Stimulated activated naive CD8-positive, alpha-beta T cell treated with anti-CD3 and anti-CD28 coated beads, Interleukin-15, amount 100 ng/mL, for 72 hours (primary cell): Measurements from ENCODE around the gene UFC1.
"Not testable (repeated sequence)": the region's sequence is repeated elsewhere in the genome, so short reads cannot be mapped to it uniquely, and the experiment has no call there.

Source experiments
- ATAC-seq: fragments of 150-1000 bp; cut with Tn5 transposase; 2 replicates; pipeline ENCODE4 v1.10.0; 2021; ENCODE audit warnings: mild to moderate bottlenecking, moderate library complexity
- DNase-seq, 2 donors: peaks; one replicate each; pipeline ENCODE4 v3.0.0; 2021 to 2022
- H3K27ac Mint-ChIP-seq, 2 donors: one replicate each; pipeline ENCODE4 v1.8.0; 2022; ENCODE audit warnings: mild to moderate bottlenecking in 2 of 2, mixed read lengths in 2 of 2, moderate library complexity in 2 of 2
- H3K27me3 Mint-ChIP-seq: one replicate; pipeline ENCODE4 v1.8.0; 2022; ENCODE audit warnings: mixed read lengths
- H3K4me1 Mint-ChIP-seq: one replicate; pipeline ENCODE4 v1.8.0; 2022; ENCODE audit warnings: mild to moderate bottlenecking, mixed read lengths
- H3K4me3 Mint-ChIP-seq, 2 donors: one replicate each; pipeline ENCODE4 v1.8.0; 2022; ENCODE audit warnings: mild to moderate bottlenecking in 2 of 2, mixed read lengths in 2 of 2, moderate library complexity in 1 of 2
- H3K9me3 Mint-ChIP-seq, 2 donors: one replicate each; pipeline ENCODE4 v1.8.0; 2022; ENCODE audit warnings: mixed read lengths in 2 of 2

The UFC1 gene

GRCh38 chr1:161153682-161154337 is at the start of gene UFC1:
UFC1 (plus strand) TSS chr1:161153978; CDS start chr1:161153998, 20 bp downstream.
- DNase-seq (peak; percentile 75 to 86), ATAC-seq (peak; percentile 95)
- peak within 1 kb of the TSS; percentile 100 for H3K27ac Mint-ChIP-seq
- peaks cover 27% of the 10 kb centered on the region for H3K4me1 Mint-ChIP-seq
- no peaks in the 10 kb centered on the region for H3K9me3 Mint-ChIP-seq
- H3K27me3 Mint-ChIP-seq = no peaks in the 10 kb centered on the region
- H3K4me3 Mint-ChIP-seq = peak within 1 kb of the TSS; percentile 89 to 92

GRCh38 chr1:161106431-161106830 is 47.3 kb upstream of the UFC1 start:
- Mint-ChIP-seq H3K27ac (peak overlapping the region; percentile 60 to 66), H3K27me3 (no peaks in the 10 kb centered on the region), H3K9me3 (peaks cover 0 to 4% of the 10 kb centered on the region in 2 donors), H3K4me3 (no peak overlapping the region), H3K4me1 (peaks cover 37% of the 10 kb centered on the region)
- no peak for ATAC-seq
- DNase-seq = no peak

- Mint-ChIP-seq H3K4me3 (no peak overlapping the region), H3K27ac (no peak overlapping the region), H3K9me3 (peaks cover 0 to 4% of the 10 kb centered on the region in 2 donors), H3K4me1 (peaks cover 62% of the 10 kb centered on the region), H3K27me3 (no peaks in the 10 kb centered on the region)
- ATAC-seq (no peak), DNase-seq (no peak)
Observed at GRCh38 chr1:161111117-161111516, 42.7 kb upstream of the UFC1 start.

GRCh38 chr1:161111527-161111926 is 42.3 kb upstream of the UFC1 start:
- H3K27me3 Mint-ChIP-seq = no peaks in the 10 kb centered on the region
- ATAC-seq (no peak), DNase-seq (no peak)
- H3K4me1 Mint-ChIP-seq = peaks cover 62% of the 10 kb centered on the region
- H3K9me3 Mint-ChIP-seq = peaks cover 0 to under 1% of the 10 kb centered on the region in 2 donors
- H3K4me3 Mint-ChIP-seq = no peak overlapping the region
- peak overlapping the region in 1 of 2 donors; percentile 53 for H3K27ac Mint-ChIP-seq

- no peak for ATAC-seq
- Mint-ChIP-seq H3K27me3 (no peaks in the 10 kb centered on the region), H3K4me3 (peak overlapping the region; percentile 37 to 70), H3K9me3 (no peaks in the 10 kb centered on the region), H3K27ac (peak overlapping the region; percentile 97 to 99), H3K4me1 (peaks cover 68% of the 10 kb centered on the region)
- DNase-seq = no peak
Observed at GRCh38 chr1:161113915-161114314, 39.9 kb upstream of the UFC1 start.

GRCh38 chr1:161114556-161114955 is 39.2 kb upstream of the UFC1 start:
- ATAC-seq (no peak), DNase-seq (no peak)
- Mint-ChIP-seq H3K9me3 (no peaks in the 10 kb centered on the region), H3K4me1 (peaks cover 72% of the 10 kb centered on the region), H3K27me3 (no peaks in the 10 kb centered on the region), H3K4me3 (peak overlapping the region; percentile 95 to 98), H3K27ac (peak overlapping the region; percentile 97 to 99)

- H3K9me3 Mint-ChIP-seq = no peaks in the 10 kb centered on the region
- H3K4me3 Mint-ChIP-seq = peak overlapping the region; percentile 95 to 98
- peaks cover 78% of the 10 kb centered on the region for H3K4me1 Mint-ChIP-seq
- DNase-seq (peak; percentile 59 to 83), ATAC-seq (peak; percentile 87)
- H3K27ac Mint-ChIP-seq = peak overlapping the region; percentile 97 to 99
- no peaks in the 10 kb centered on the region for H3K27me3 Mint-ChIP-seq
Observed at GRCh38 chr1:161115132-161115711, 38.6 kb upstream of the UFC1 start.

- peak overlapping the region; percentile 97 to 99 for H3K27ac Mint-ChIP-seq
- ATAC-seq, H3K27me3 Mint-ChIP-seq, H3K9me3 Mint-ChIP-seq, DNase-seq: not testable (repeated sequence)
- peak overlapping the region; percentile 95 to 98 for H3K4me3 Mint-ChIP-seq
- peaks cover 86% of the 10 kb centered on the region for H3K4me1 Mint-ChIP-seq
Observed at GRCh38 chr1:161115961-161116360, 37.8 kb upstream of the UFC1 start.

- peak within 1 kb of the TSS; percentile 95 to 98 for H3K4me3 Mint-ChIP-seq
- H3K27me3 Mint-ChIP-seq = no peaks in the 10 kb centered on the region
- ATAC-seq (peak; percentile 69), DNase-seq (peak; percentile 86 to 89)
- H3K9me3 Mint-ChIP-seq = no peaks in the 10 kb centered on the region
- H3K27ac Mint-ChIP-seq = peak within 1 kb of the TSS; percentile 99
- H3K4me1 Mint-ChIP-seq = peaks cover 81% of the 10 kb centered on the region
Observed at GRCh38 chr1:161117759-161118581, 35.8 kb upstream of the UFC1 start, which contains the start of the genes NIT1 and PFDN2. NIT1 (plus strand) TSS chr1:161118105; CDS start chr1:161118177, 72 bp downstream. PFDN2 (minus strand) TSS chr1:161118037; CDS start chr1:161118026, 11 bp downstream.

- Mint-ChIP-seq H3K27me3 (no peaks in the 10 kb centered on the region), H3K27ac (peak overlapping the region; percentile 89 to 98), H3K4me3 (peak overlapping the region; percentile 95 to 98), H3K4me1 (peaks cover 68% of the 10 kb centered on the region), H3K9me3 (no peaks in the 10 kb centered on the region)
- ATAC-seq (peak; percentile 68), DNase-seq (peak; percentile 47 to 76)
Observed at GRCh38 chr1:161119092-161119903, 34.5 kb upstream of the UFC1 start.

- Mint-ChIP-seq H3K27me3 (no peaks in the 10 kb centered on the region), H3K4me3 (peak overlapping the region in 1 of 2 donors; percentile 38), H3K9me3 (no peaks in the 10 kb centered on the region), H3K27ac (peak overlapping the region; percentile 80 to 82), H3K4me1 (peaks cover 49% of the 10 kb centered on the region)
- no peak for ATAC-seq
- DNase-seq = no peak
Observed at GRCh38 chr1:161121042-161121650, 32.6 kb upstream of the UFC1 start.

- Mint-ChIP-seq H3K27ac (no peak overlapping the region), H3K27me3 (no peaks in the 10 kb centered on the region), H3K9me3 (no peaks in the 10 kb centered on the region), H3K4me1 (peaks cover 46% of the 10 kb centered on the region), H3K4me3 (no peak overlapping the region)
- DNase-seq (no peak), ATAC-seq (no peak)
Observed at GRCh38 chr1:161121834-161122233, 31.9 kb upstream of the UFC1 start.

- ATAC-seq (no peak), DNase-seq (no peak)
- no peaks in the 10 kb centered on the region for H3K27me3 Mint-ChIP-seq
- H3K27ac Mint-ChIP-seq = no peak overlapping the region
- H3K9me3 Mint-ChIP-seq = no peaks in the 10 kb centered on the region
- H3K4me1 Mint-ChIP-seq = peaks cover 53% of the 10 kb centered on the region
- H3K4me3 Mint-ChIP-seq = no peak overlapping the region
Observed at GRCh38 chr1:161122967-161123366, 30.8 kb upstream of the UFC1 start.

- H3K9me3 Mint-ChIP-seq = no peaks in the 10 kb centered on the region
- peak overlapping the region in 1 of 2 donors; percentile 77 for H3K27ac Mint-ChIP-seq
- no peaks in the 10 kb centered on the region for H3K27me3 Mint-ChIP-seq
- DNase-seq = no peak
- H3K4me1 Mint-ChIP-seq = peaks cover 55% of the 10 kb centered on the region
- no peak overlapping the region for H3K4me3 Mint-ChIP-seq
- ATAC-seq = no peak
Observed at GRCh38 chr1:161127649-161128048, 26.1 kb upstream of the UFC1 start.
